HG03342 (cell line): ENCODE data around the gene CNTNAP2.

Source experiments
- ATAC-seq: cut with Tn5 transposase; IDR thresholded peaks from one replicate; pipeline ENCODE4 v1.9.1; 2021; ENCODE audit warnings: mild to moderate bottlenecking, moderate library complexity; ENCODE audit not compliant: unreplicated experiment

The CNTNAP2 gene

DNA sequence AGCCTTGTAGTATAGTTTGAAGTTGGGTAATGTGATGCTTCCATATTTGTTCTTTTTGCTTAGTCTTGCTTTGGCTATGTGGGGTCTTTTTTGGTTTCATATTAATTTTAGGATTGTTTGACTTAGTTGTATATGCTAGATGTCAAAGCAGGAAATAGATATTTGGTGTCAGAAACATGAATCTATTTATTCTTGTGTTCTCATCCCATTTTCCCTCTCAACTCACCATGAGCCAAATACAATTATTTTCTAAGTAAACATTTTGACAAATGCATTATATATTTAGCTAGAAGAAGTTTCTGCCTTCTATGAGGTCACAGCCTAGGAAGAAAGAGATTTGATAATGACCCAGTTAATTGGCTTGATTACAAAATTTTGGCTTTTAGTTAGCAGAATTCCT lies 1313.4 kb downstream of the CNTNAP2 start:
- no peak for ATAC-seq

DNA sequence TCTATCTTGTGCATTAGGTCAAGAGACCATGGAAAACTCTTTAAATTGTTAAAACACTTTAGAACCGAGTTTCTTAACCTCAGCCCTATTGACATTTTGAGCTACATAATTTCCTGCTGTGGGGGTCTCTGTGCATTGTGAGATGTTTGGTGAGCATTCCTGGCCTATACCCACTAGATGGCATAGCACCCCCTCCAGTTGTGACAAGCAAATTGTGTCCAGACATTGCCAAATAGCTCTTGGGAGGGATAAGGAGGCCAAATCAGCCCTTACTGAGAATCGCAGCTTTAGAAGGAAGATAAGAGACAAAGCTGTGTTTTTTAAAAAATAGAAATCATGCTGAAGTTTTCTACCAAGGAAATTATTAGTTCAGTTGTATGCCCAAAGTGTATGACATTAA lies 1315.5 kb downstream of the CNTNAP2 start:
- ATAC-seq: no peak

DNA sequence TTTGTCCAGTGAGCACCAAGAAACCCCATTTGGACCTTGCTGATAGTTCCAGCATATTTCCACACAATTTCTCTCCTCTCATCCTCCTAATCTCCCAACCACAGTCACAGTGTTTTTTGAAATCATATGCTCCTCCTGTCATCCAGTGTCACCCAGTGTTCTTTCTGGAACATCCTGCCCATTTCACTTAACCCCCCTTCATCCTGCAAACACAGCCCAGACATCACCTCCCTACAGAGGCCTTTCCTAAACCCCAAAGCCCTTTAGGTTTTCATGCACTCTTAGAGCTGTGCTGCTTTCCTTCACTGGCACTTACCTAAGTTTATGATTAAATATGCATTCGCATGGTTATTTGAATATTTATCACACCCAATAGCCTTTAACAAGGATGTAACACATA lies 1316.0 kb downstream of the CNTNAP2 start:
- ATAC-seq: no peak

DNA sequence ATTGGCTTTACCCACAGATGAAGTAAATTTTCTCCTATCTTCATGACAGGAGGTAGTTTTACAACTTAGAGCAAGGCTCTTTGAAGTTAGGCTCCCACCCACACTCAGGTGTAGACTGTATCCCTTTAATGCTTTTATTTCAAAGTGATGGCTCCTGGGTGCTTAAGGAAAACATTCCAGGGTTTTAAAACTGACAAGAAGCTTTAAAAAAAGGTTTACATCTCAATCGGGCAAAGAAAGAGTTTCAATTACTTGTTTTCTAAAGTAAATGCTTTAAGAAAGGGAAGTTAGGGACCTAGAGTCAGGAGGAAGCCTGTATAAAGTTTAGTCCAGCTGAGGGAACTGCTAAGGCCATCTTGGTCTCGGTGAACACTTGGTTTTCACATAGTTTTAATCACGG lies 1320.1 kb downstream of the CNTNAP2 start:
- no peak for ATAC-seq

DNA sequence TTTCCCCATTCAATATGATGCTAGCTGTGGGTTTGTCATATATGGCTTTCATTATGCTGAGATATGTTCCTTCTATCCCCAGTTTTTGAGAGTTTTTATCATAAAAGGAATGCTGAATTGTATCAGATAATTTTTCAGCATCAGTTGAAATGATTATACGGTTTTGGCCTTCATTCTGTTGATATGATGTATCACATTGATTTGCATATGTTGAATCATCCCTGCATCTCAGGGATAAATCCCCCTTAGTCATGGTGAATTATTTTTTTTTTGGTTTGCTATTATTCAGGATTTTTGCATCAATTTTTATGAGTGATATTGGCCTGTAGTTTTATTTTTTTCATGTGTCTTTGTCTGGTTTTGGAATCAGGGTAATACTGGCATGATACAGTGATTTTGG lies 1321.6 kb downstream of the CNTNAP2 start:
- ATAC-seq: no peak

DNA sequence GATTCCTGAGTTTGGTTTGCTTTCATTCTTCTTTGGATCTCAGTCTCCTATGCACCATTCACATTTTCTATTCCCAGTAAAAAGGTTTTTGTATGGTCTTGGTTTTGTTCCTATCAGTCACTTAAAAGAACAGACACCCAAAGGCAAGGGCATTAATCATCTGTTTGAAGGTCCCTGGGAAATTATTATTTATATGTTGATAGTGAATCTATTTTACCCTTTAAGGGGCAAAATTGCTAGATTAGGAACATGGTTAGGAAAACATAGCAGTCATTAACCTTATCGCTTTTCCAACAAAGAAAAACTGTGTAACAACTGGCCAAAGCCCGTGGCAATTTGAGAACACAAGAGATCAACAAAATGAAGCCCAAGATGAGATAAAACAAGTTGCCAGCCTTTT lies 1327.3 kb downstream of the CNTNAP2 start:
- ATAC-seq: no peak

GRCh38 chr7:147452816-147453215 lies 1336.2 kb downstream of the CNTNAP2 start:
- ATAC-seq: no peak

DNA sequence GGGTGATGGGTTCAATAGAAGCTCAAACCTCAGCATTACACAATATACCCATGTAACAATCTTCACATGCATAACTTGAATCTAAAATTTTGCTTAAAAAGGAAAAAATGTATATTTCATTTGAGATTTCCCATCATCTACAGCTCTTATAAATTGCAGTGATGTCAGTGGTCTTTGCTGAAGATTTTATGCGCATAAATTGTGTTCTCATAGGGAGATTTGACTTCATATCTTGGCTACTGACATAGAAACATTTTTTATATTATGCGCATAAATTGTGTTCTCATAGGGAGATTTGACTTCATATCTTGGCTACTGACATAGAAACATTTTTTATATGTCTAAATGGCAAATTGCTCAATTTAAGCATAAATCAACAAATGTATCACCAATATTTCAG lies 1348.6 kb downstream of the CNTNAP2 start:
- no peak for ATAC-seq

DNA sequence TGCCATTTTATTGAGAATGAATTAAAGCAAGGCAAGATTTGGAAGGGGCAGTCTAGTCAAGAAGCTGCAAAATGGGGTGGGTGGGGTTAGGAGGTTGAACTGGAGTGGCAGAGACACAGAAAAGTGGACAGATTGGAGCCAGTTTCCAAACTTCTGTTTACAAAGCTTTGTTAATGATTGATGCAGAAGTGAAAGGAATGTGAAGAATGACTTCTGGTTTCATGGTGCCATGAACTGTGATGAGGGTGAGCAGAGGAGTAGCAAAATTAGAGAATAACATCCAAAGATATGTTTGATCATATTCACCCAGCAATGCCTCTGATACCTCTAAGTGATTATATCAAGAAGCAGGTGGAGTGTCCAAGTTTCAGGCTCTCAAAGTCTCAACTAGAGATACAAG lies 1356.0 kb downstream of the CNTNAP2 start:
- no peak for ATAC-seq

DNA sequence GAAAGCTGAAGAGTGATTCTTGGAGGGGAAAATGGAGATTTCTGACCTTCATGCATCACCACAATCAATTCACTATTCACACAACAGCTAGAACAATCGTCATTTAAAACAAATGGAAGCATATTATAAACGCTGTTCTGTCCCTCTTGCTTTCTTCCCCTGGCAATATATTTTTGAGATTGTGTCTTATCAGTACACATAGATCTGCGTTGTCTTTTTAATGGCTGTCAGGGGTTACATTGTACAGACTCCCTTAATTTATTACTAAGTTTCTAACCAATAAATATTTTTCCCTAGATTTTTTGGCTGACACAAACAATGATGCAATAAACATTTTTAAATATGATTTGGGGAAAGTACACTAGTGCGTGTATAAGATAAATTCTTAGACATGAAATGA lies 1358.3 kb downstream of the CNTNAP2 start:
- no peak for ATAC-seq

DNA sequence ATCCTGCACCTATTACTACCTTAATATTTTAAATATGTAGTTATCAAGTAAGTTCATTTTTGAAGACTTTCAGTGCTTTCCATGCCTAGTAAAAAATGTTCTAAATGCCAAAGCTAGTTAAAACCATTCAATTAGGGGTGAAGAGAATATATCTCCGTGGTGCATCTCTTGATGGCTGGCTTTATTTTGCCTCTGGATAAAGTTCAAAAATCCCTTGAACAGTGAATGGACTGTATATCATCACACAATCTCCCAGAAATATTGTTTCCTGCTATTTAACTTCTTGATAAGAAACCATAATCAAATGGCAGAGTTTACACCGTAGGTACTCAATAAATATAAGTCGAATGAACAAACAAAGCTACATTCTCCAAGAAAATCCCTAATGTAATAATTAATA lies 1360.9 kb downstream of the CNTNAP2 start:
- no peak for ATAC-seq

DNA sequence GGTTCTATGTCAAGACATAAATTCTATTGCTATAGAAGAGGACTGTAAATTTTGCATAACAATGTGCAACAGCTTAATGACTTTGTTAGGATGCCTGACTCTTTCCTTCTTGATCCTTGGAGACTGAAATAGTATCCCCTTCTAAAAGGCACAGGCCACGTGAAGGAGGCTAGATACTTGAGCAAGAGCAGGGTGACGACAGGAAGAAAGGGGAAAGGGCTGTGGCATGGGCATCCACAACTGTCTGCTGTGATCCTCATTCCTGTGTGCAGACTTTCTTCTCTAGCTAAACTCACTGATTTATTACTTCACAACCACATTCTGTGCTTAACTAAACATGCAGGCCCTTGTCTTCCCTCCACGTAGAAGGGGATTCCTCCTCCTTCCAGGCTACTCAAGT lies 1362.2 kb downstream of the CNTNAP2 start:
- no peak for ATAC-seq

- ATAC-seq: no peak
Observed at GRCh38 chr7:147483634-147484292, 1367.2 kb downstream of the CNTNAP2 start.

GRCh38 chr7:147485660-147486210 lies 1369.1 kb downstream of the CNTNAP2 start:
- no peak for ATAC-seq

DNA sequence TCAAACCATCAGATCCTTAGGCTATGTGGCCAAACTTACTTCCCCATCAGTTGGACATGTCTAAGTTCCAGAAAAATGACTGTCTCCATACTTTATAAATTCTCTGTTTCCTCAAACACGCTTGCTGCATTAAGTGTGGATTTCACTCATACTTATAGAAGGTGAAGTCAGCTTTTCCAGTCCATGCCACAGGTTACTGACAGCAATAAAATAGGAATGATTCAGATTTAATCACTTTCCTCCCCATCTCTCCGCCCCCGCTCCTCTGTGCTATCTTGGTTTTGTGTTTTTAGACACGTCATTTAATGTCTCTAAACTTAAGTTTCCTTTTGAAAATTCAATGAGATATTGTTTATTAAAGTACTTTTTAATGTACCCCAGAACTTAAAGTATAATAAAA lies 1376.0 kb downstream of the CNTNAP2 start:
- no peak for ATAC-seq

GRCh38 chr7:147496209-147496608 lies 1379.6 kb downstream of the CNTNAP2 start:
- ATAC-seq: no peak

DNA sequence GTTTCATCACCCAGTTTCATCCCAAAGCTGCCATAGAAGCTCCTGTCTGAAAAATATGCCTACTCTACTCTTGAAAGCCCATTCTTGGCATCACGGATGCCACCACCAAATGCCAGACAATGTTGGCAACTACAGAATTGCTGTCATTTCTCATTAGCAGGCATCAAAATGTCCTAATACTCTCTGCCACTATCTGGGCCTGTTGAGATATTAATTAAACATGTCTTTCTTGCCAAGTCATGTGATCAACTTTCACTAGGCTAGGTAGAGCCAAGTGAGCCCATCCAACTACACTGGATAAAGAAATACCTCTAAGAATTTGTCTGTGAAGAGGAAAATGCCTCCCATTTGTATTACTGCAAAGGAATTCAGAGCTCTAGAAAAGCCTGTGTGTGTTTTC lies 1380.6 kb downstream of the CNTNAP2 start:
- ATAC-seq: no peak

DNA sequence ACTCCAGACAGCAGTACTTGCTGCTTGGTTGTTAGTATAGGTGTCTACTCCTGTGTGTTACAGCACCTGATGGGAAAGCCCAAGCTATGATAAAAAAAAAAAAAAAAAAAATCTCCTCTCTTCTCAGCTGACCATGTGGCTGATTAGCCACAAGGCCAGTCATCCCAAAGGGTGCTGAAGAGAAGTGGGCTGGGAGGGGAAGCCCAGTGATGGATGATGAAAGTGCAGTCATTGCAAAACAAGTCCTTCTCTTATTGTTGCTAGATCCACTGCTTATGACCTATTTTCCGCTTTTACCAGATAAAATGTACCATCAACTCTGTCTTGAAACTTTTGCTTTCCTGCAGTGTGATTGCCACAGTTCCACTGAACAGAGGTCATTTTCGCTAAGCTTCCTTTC lies 1381.5 kb downstream of the CNTNAP2 start:
- no peak for ATAC-seq

DNA sequence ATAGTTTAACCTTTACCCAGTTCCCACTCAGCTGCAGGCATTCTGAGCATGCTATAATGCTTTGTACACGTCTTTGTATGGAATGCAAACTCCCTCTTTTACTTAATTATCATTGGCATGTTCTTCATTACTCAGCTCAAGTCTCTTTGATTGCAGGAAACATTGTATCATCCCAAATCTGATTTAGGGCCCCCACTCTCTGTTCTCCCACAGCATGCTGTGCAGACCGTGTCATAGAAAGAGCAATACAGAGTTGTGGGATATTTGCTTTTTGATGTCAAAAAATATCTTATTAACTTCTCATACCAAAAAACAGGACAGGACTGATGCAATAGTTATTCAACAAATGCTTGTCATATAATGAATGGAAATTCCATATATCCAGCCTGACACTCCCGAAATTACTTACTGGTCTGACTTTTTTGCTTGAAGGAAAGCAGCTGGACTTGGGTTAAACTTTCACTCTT lies 1392.5 kb downstream of the CNTNAP2 start:
- ATAC-seq: no peak

GRCh38 chr7:147509541-147510200 lies 1393.1 kb downstream of the CNTNAP2 start:
- no peak for ATAC-seq

GRCh38 chr7:147510201-147510542 lies 1393.6 kb downstream of the CNTNAP2 start:
- ATAC-seq: no peak

- no peak for ATAC-seq
Observed at GRCh38 chr7:147510923-147511322, 1394.3 kb downstream of the CNTNAP2 start.

- no peak for ATAC-seq
Observed at GRCh38 chr7:147513451-147513850, 1396.8 kb downstream of the CNTNAP2 start.
